GM23248 (cell line): ENCODE data around the gene TOX4.

Experiments used
- EZH2 ChIP-seq: fragments of 200-600 bp; sonication (generic); IDR thresholded peaks from 2 replicates; pipeline ENCODE4 v1.6.1; 2018; ENCODE audit warnings: antibody characterized with exemption, mild to moderate bottlenecking; ENCODE audit not compliant: insufficient read depth, poor library complexity, severe bottlenecking
- EZH2phosphoT487 ChIP-seq: fragments of 200-600 bp; sonication (generic); IDR thresholded peaks from 2 replicates; pipeline ENCODE4 v1.6.1; 2018; ENCODE audit warnings: antibody characterized with exemption, moderate library complexity, mild to moderate bottlenecking, low read depth; ENCODE audit not compliant: insufficient read depth

GRCh38 chr14:21498540-21499526 lies 21.8 kb downstream of the TOX4 start:
- TF ChIP-seq EZH2 (no peak), EZH2phosphoT487 (no peak)
